GM12873 (cell line): ENCODE measurements around the gene FBXO9.

ENCODE experiments used
- TF ChIP-seq, protein P1 (sequence below): IDR thresholded peaks from 2 replicates; pipeline ENCODE4 v1.5.1; 2012; ENCODE audit warnings: low read depth, mild to moderate bottlenecking, moderate library complexity, low read length, control low read depth; ENCODE audit not compliant: insufficient read depth; ENCODE audit errors: missing control alignments

FBXO9 gene

DNA sequence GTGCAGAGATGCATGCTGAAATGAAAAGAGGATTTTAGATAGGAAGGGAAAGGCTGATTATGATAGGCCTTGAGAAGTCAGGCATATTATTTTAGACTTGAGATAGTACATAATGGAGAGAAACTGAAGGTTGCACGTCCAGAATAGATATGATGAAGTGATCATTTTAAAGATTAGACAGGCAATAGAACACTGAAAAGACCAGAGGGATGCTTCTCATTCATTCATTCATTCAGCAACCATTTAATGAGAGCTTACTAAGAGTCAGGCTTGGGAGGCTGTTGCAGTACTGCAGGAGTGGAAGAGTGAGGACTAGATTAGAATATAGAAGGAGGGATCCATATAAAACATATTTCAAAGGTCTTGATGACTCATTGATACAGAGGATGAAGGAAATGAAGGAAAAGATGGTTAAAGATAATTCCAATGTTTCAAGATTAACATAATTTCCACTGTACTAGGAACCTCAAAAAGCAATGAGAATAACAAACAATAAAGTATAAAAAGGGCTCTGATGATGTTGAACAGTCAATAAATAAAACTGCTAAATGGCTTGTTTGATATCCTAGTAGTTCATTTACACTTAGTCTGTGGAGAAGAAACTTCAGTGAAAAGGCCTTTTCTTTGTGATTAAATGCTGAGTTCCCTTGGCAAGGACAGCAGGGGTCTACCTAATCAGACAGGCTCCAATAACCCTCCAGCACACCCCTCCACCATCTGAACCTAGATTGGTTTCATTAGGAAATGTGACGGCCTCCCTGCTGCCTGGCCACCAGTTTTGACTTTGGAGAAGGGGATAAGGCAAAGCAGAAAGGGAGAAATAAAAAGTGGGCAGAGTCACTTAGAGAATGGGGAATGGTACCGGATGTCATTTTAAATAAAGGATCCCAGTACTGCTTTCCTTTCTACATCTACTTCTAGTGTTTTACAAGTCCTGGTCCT, 5.3 kb upstream of the FBXO9 start:
- TF ChIP-seq, protein P1, sequence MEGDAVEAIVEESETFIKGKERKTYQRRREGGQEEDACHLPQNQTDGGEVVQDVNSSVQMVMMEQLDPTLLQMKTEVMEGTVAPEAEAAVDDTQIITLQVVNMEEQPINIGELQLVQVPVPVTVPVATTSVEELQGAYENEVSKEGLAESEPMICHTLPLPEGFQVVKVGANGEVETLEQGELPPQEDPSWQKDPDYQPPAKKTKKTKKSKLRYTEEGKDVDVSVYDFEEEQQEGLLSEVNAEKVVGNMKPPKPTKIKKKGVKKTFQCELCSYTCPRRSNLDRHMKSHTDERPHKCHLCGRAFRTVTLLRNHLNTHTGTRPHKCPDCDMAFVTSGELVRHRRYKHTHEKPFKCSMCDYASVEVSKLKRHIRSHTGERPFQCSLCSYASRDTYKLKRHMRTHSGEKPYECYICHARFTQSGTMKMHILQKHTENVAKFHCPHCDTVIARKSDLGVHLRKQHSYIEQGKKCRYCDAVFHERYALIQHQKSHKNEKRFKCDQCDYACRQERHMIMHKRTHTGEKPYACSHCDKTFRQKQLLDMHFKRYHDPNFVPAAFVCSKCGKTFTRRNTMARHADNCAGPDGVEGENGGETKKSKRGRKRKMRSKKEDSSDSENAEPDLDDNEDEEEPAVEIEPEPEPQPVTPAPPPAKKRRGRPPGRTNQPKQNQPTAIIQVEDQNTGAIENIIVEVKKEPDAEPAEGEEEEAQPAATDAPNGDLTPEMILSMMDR: no peak

DNA sequence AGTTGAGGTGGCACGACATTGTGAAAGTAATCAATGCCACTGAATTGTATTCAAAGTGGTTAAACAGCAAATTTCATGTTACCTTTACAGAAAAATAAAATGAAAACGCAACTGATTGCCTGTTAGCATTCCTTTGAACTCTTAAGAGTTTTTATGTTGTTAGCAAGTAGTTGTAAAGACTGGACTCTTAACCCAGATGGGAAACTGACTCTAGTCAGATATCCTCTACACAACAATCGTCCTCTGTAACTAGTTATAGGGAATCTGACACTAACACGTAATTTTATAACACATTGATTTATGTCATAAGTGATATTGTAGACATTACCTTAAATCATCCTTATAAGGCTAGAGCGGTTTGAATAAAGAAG, 3.0 kb upstream of the FBXO9 start:
- TF ChIP-seq, protein P1: no peak

DNA sequence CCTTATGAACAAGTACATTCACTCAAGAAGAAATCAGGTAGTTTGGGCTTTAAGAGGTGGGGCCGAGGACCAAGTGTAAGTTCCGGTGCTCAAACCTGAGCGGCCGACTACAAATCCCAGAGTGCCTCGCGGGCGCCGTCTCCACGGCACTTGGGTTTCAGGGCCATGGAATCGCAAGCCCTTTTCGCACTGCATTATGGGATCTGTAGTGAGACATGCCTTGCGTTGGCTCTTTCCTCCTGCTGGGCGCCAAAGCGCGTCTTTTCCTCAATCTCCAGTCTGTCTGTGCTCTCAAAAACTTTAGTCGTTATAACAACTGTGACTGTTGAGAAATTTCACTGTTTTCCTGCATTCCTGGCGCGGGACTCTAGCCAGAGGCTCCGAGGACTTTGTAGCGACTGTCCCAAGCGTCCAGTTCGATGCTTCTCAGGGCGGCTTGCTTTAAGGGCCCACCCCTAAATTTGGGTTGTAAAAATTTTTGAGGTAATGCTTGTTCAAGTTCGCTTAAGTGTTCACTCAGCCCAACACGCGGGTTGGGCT, 408 bp upstream of the FBXO9 start:
- TF ChIP-seq, protein P1: no peak

DNA sequence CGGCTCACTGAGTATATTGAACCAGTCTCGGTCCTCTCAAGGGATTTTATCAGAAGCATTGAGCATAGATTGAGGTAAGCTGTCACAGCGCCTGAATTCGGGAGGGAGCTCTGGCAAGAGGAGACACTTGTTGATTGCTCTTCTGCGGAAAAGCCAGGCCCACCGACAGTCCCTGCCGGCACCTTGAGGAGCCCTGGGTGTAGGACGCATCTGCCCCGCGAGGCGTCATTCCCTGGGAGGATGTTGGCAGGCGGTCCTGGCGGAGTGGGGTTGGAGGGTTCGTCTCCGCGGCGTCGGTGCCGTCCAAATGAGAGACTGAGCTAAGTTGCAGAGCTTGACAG, 843 bp downstream of the FBXO9 start:
- TF ChIP-seq, protein P1: no peak

DNA sequence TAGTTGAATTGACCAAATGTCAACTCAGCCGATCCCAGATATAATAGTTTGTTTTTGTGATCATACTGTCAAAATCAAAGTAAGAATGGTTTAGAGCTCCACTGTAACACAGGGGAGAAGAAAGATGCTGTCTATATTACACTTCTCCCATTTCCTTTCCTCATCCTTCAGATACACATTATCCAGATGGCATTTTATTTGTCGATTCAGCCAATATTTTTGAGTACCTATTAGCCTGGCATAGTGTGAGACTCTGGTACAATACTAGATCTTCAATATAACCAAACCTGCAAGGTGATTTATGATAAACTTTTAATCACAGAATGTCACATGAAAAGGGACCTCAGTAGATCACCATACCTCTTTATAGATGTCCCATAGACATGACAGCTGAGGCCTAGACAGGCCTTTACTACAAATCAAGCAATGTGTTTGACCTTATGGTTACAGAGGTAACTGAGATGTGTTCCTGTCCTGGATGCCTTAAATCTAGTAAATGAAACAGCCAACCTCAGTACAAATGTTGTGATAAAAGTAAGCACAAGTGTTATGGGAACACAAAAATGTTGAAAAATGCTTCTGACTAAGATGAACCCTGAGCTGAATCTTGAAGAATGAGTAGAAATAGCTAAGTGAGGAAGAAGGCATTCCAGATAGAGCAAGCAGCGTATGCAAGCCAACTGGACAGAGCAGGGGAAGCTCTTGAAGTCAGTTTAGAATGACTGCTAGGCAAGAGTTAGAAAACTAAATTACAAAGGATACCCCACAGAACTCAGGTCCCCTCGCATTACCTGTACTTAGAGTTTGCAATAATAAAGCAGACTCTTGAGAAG, 1.9 kb downstream of the FBXO9 start:
- TF ChIP-seq, protein P1: no peak

DNA sequence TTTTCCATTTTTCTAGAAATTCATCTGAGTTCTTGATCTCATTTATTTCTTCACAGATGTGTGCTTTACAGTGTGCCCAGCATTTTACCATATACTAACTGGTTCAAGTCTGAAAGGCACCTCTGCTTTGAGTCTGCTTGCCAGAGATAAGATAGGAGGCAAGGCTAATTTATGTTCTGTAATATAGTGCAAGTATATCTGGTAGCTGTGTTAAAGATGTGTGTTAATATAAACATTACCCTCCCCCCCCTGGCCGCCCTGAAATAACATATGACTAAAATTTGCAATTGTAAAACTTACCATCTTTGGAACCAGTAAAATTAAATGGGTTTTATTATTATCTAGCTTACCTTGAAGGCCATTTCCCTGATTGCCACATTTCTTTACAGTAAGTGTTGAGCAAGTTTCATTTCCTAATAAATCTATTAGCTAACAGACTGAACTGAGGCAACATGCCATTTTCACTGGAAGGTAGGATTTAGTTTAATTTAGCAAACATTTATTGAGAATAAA, 2.7 kb downstream of the FBXO9 start:
- TF ChIP-seq, protein P1: no peak

DNA sequence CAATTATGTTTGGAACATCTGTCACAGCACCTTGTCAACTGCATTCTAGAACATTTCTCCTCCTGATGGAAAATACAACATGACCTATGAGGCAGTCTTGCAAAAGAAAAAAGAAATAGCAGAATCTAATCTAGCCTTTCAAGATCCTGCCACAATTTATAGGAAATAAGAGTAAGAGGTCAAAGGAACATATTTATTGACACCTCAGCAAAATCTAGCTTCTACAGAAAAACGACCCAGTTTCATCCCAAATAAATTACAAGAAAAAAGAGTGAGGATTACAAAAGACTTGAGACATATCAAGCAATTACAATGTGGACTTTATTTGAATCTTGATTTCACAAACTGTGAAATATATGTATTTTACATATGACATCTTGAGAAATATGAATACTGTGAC, 4.2 kb downstream of the FBXO9 start:
- TF ChIP-seq, protein P1: no peak
